Upper lobe of left lung (tissue), 4 donors: Measurements from ENCODE around the gene CEP131.

Experiments
- CTCF ChIP-seq, 6 experiments: fragments of 450-650 bp in 4 of 6; fragments of 200-600 bp in 2 of 6; sonication (generic) in 2 of 6; IDR thresholded peaks; one replicate each; pipeline ENCODE4 v1.5.1; 2016 to 2019; ENCODE audit warnings: antibody characterized with exemption in 6 of 6
- POLR2AphosphoS5 ChIP-seq, 2 donors: sonication (generic); formaldehyde crosslinking; IDR thresholded peaks; one replicate each; pipeline ENCODE4 v1.5.1; 2017; ENCODE audit warnings: antibody characterized with exemption in 2 of 2

DNA sequence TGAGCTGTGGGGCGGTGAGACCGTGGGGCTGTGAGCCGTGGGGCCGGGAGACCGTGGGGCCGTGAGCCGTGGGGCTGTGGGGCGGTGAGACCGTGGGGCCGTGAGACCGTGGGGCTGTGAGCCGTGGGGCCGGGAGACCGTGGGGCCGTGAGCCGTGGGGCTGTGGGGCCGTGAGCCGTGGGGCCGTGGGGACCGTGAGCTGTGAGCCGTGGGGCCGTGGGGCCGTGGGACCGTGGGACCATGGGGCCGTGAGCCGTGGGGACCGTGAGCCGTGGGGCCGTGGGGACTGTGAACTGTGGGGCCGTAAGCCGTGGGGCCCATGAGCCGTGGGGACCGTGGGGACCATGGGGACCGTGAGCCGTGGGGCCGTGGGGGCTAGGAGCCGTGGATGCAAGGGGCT is 82.1 kb downstream of the CEP131 start:
- no peak for TF ChIP-seq CTCF (IDR thresholded peaks at IDR 0.05)
- TF ChIP-seq POLR2AphosphoS5 (IDR thresholded peaks at IDR 0.05) = no peak
